IPS-NIHi7 (cell line): Measurements from ENCODE around the gene WNK2.
"Not testable (repeated sequence)": the region's sequence is repeated elsewhere in the genome, so short reads cannot be mapped to it uniquely, and the experiment has no call there.

Experiments
- DNase-seq: peaks from one replicate; pipeline ENCODE4 v3.0.0; 2012; ENCODE audit warnings: mixed read lengths; ENCODE audit errors: extremely low spot score

The WNK2 gene

DNA sequence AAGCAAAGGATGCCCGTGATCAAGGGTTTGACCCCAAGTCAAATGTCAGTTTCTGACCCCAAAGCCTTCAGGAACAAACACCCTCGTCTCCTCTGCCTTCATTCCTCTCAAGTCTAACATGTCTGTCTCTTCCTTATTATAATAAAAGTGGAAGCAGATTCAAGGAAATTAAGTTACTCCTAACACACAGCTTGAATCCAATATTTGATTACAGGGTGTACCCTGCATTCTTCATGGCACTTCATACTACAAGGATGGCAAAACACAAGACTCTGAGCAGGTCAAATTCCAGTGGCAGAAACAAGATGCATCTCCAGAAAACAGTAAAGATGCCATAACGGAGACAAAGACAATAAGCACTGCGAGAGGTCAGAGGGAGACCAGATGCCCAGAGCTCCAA is 148.4 kb downstream of the WNK2 start:
- DNase-seq: no peak

GRCh38 chr9:93336720-93337119 is 152.8 kb downstream of the WNK2 start:
- no peak for DNase-seq

GRCh38 chr9:93338196-93338595 is 154.3 kb downstream of the WNK2 start:
- not testable (repeated sequence) for DNase-seq

DNA sequence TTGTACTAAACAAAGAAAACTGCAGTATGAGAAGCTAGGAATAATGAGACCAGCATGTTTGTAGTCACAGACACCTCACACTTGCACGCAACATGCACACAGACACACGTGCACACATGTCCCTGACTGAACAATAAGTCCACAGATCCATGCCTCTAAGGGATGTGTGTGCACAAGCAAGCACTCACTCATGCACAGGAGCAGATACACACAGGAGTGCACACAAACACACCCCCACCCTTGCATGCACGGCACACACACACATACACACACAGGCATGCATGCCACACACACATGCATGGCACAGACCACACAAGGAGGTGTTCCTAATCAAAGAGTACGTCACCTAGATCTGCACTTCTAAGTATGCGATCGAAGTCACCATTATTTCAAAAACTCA is 156.2 kb downstream of the WNK2 start:
- DNase-seq: no peak

DNA sequence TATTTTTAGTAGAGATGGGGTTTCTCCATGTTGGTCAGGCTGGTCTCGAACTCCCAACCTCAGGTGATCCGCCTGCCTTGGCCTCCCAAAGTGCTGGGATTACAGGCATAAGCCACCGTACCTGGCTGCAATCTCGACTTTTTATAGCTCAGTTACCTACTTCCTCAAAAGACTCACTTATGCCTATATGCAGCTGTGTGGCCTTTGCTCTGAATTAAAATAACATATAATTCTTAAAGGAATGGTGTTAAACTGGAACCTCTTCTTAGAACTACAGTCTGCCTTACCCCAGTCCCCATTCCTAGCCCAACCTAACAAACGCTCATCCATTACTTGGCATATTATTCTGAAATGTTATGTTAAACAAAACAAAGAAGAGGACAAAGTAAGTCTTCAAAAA is 157.9 kb downstream of the WNK2 start:
- not testable (repeated sequence) for DNase-seq

DNA sequence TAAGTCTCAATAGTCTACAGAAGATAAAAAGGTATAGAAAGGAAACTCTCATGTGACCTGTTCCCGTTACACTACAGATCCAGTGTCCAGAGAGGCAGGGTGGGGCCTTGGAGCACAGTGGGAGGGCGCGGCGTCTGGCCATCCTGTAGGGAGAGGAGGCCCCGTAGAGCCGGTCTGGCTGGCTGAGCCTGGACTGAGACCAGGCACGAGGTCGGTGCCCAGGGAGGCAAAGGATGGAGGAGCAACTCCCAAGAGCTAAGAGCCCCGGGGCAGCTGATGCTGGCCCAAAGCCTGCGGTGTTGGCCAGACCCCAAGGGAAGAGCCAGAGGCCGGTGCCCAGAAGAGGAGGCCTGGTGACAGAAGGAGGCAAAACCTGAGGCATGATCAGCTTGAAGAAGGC is 158.5 kb downstream of the WNK2 start:
- DNase-seq: not testable (repeated sequence)

GRCh38 chr9:93343663-93344062 is 159.7 kb downstream of the WNK2 start:
- DNase-seq: no peak

- DNase-seq: no peak
Measured at GRCh38 chr9:93345643-93346230, 161.8 kb downstream of the WNK2 start.

- peak; percentile 64 for DNase-seq
Measured at GRCh38 chr9:93346231-93347112, 162.5 kb downstream of the WNK2 start.

- not testable (repeated sequence) for DNase-seq
Measured at GRCh38 chr9:93347371-93347975, 163.5 kb downstream of the WNK2 start.

DNA sequence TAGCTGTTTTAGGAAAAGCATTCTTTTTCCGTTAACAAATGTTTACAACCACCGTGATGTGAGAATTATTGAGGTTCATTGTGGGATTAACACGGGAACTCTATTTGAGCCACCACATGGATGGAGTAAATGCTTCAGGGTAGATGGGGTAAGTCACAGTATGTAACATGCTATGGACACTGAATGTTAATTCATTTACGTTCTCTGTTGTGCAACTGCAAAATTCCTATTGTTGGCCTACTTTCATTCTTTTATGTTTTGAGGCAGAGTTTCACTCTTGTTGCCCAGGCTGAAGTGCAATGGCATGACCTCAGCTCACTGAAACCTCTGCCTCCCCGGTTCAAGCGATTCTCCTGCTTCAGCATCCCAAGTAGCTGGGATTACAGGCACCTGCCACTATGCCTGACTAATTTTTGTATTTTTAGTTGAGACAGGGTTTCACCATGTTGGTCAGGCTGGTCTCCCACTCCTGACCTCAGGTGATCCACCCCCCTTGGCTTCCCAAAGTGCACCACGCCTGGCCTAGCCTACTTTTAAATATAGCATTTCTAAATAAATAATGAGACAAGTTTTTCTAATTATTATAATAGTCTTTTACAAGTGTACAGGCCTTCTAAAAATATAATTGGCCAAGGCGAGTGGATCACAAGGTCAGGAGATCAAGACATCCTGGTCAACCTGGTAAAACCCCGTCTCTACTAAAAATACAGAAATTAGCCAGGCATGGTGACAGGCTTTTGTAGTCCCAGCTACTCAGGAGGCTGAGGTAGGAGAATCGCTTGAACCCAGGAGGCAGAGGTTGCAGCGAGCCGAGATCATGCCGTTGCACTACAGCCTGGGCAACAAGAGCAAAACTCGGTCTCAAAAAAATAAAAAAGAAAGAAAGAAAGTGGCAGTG is 169.7 kb downstream of the WNK2 start:
- DNase-seq: not testable (repeated sequence)

DNA sequence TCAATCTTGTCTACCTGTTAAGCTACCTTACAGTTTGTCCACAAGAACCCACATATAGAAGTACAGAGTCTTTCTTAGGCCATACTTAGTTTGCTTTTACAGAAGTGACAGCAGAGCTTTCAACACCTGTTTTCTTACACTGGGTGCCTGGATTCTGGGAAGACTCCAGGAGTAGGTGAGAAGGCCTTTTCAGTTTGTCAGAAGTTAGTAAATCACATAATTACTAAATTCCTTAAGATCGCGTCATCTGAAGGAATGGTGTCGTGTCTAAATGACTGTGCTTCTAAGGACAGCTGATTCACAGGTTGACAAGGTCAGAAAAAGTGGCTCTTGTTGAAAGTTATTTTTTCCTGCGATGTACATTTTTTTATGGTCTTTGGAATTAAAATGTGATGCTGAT is 170.5 kb downstream of the WNK2 start:
- DNase-seq: no peak

GRCh38 chr9:93355827-93356226 is 171.9 kb downstream of the WNK2 start:
- DNase-seq: no peak

GRCh38 chr9:93357649-93358048 is 173.7 kb downstream of the WNK2 start:
- no peak for DNase-seq

GRCh38 chr9:93359907-93360306 is 176.0 kb downstream of the WNK2 start:
- DNase-seq: not testable (repeated sequence)

GRCh38 chr9:93361995-93362394 is 178.1 kb downstream of the WNK2 start:
- DNase-seq: no peak

DNA sequence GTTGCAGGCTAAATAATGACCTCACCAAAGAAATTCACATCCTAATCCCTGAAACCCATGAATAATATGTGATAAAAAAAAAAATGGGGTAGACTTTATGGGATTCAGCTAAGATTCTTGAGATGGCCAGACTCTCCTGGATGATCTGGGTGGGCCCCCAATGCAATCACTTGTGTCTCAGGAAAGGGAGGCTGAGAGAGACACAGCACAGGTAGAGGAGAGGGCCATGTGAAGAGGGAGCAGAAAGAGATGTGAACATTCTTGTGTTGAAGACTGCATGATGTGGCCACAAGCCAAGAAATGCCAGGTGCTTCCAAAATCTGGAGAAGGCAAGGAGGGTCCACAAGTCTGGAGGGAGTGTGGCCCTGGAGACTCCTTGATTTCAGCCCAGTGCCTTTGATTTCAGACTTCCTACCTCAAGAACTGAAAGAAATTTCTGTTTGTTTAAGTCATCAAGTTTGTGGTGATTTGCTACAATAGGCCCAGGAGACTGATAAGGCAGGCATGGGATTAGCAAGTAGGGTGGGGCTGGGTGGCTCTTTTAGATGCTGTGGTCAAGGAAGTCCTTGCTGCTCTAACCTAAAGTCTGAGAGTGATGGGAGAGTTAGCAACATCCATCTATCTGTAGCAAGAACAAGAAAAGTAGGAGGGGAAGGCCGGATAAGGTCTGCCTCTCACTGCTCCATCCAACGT is 180.9 kb downstream of the WNK2 start:
- DNase-seq: no peak

GRCh38 chr9:93365427-93366118 is 181.6 kb downstream of the WNK2 start:
- DNase-seq: peak; percentile 37

DNA sequence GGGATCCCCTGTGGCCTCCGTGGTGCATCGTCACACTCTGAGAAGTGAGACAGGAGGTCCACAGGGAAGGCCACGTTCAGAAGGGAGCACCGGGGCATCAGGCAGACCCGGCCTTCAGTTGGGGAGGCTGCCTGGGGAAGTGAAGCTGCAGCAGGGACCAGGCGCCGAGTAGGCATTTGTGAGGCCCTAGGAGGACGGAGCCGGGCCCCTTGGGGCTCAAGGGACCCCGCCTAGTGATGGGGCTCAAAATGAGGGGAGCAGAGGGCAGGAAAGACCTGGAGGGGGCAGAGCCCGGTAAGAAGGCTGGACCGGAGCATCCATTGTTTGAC is 182.1 kb downstream of the WNK2 start:
- no peak for DNase-seq

- not testable (repeated sequence) for DNase-seq
Measured at GRCh38 chr9:93366486-93366885, 182.5 kb downstream of the WNK2 start.

DNA sequence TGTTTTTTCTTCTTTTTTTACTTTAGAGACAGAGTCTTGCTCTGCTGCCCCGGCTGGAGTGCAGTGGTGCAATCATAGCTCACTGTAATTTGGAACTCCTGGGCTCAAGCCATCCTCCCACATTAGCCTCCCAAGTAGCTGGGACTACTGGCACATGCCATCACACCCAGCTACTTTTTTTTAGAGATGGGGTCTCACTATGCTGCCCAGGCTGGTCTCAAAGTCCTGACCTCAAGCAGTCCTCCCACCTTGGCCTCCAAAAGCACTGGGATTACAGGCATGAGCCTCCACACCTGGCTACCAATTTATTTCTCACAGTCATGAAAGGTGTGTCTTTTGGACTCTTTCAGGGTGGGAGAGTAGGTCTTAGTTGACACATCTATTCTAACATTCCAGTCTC is 184.5 kb downstream of the WNK2 start:
- DNase-seq: no peak
